ENCODE data around the gene SLC28A2. TPM values are rescaled to one million over a fixed set of nuclear protein-coding genes. Genes with fewer than 3 reads are reported as not detected.
A peak's percentile ranks its signal among the peaks of the same experiment; 100 is the strongest.

Gene SLC28A2, protein sequence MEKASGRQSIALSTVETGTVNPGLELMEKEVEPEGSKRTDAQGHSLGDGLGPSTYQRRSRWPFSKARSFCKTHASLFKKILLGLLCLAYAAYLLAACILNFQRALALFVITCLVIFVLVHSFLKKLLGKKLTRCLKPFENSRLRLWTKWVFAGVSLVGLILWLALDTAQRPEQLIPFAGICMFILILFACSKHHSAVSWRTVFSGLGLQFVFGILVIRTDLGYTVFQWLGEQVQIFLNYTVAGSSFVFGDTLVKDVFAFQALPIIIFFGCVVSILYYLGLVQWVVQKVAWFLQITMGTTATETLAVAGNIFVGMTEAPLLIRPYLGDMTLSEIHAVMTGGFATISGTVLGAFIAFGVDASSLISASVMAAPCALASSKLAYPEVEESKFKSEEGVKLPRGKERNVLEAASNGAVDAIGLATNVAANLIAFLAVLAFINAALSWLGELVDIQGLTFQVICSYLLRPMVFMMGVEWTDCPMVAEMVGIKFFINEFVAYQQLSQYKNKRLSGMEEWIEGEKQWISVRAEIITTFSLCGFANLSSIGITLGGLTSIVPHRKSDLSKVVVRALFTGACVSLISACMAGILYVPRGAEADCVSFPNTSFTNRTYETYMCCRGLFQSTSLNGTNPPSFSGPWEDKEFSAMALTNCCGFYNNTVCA
- total RNA-seq: 10 to 100 TPM in 3 of 4 donors, under 1 TPM in 1; 0.83 to 75.1 (median 64.6) TPM

DNA sequence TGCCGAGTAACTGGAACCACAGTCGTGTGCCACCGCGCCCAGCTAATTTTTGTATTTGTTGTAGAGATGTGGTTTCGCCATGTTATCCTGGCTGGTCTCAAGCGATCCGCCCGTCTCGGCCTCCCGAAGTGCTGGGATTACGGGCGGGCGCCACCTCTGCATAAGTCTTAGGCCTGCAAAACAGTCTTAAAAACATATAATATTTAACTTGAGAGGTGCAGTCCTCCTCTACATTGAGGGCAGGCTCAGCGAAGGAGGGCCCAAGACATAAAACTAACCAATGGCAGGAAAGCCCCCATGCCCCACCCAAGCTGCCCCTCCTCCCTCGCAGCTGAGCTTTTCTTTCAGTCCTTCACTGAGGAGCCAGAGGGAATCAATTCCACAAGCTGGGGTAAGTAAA is at the start of gene SLC28A2:
Gene SLC28A2 (plus strand): TSS at position 347 of the 400 bp plus-strand sequence. CDS start 982 bp downstream, outside the sequence.
- no peak for DNase-seq
- no peak for TF ChIP-seq POLR2A (IDR thresholded peaks at IDR 0.05)
- TF ChIP-seq, protein P1, sequence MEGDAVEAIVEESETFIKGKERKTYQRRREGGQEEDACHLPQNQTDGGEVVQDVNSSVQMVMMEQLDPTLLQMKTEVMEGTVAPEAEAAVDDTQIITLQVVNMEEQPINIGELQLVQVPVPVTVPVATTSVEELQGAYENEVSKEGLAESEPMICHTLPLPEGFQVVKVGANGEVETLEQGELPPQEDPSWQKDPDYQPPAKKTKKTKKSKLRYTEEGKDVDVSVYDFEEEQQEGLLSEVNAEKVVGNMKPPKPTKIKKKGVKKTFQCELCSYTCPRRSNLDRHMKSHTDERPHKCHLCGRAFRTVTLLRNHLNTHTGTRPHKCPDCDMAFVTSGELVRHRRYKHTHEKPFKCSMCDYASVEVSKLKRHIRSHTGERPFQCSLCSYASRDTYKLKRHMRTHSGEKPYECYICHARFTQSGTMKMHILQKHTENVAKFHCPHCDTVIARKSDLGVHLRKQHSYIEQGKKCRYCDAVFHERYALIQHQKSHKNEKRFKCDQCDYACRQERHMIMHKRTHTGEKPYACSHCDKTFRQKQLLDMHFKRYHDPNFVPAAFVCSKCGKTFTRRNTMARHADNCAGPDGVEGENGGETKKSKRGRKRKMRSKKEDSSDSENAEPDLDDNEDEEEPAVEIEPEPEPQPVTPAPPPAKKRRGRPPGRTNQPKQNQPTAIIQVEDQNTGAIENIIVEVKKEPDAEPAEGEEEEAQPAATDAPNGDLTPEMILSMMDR (IDR thresholded peaks at IDR 0.05): no peak
- Histone ChIP-seq H3K27ac (no peak within 1 kb of the TSS), H3K9me3 (no peaks in the 10 kb centered on the region), H3K4me3 (peak within 1 kb of the TSS in 2 of 4 donors; percentile 2), H3K4me1 (no peaks in the 10 kb centered on the region), H3K36me3 (no peaks in the 10 kb centered on the region), H3K27me3 (no peaks in the 10 kb centered on the region)

DNA sequence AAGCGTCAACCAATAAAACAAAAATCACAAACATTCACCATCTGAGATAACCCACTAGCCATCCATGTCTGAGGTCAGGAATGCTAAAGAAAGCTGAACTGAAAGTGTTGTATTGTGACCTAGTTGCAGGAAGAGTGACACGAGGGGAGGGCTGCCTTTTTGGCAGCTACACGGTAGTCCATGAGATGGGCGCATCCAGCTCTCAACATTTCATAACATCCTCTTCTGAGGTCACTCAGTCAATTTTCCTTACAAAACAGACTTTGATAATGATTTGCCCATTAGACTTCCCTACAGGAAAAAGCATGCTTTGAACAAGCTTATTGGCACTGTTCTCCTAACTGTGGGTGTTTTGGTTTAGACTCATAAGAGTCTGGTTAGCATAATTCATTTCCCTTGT is 48.9 kb upstream of the SLC28A2 start:
- H3K9me3 ChIP-seq: no peaks in the 10 kb centered on the region
- no peak overlapping the region for H3K4me3 ChIP-seq
- no peaks in the 10 kb centered on the region for H3K27me3 ChIP-seq
- no peaks in the 10 kb centered on the region for H3K4me1 ChIP-seq
- H3K36me3 ChIP-seq: no peaks in the 10 kb centered on the region
- DNase-seq: no peak
- no peak for TF ChIP-seq POLR2A (IDR thresholded peaks at IDR 0.05)
- TF ChIP-seq, protein P1 (IDR thresholded peaks at IDR 0.05): no peak
- no peak overlapping the region for H3K27ac ChIP-seq

DNA sequence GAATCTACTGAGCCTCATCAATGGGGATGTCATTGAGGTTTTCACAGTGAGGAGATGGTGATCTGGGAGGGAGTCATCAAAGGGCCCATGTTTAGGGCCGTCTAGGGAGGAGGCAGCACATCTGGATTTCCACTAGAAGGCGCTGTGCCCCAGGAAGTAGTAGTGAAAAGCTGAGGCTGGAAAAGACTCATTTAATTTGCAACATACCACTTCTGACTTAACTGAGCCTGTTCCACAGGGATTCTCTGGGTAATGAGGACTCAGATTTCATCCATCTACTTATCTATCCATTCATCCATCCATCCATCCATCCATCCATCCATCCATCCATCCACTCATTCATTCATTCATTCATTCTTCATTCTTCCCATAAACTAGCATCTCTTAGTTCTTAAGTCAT is 46.8 kb upstream of the SLC28A2 start:
- Histone ChIP-seq H3K4me3 (no peak overlapping the region), H3K9me3 (no peaks in the 10 kb centered on the region), H3K27ac (no peak overlapping the region), H3K36me3 (no peaks in the 10 kb centered on the region), H3K27me3 (no peaks in the 10 kb centered on the region), H3K4me1 (no peaks in the 10 kb centered on the region)
- no peak for TF ChIP-seq POLR2A (IDR thresholded peaks at IDR 0.05)
- TF ChIP-seq, protein P1 (IDR thresholded peaks at IDR 0.05): peak in 5 of 6 experiments; percentile 34 to 92 (median 90)
- DNase-seq: peak in 2 of 3 donors; percentile 67 to 84

DNA sequence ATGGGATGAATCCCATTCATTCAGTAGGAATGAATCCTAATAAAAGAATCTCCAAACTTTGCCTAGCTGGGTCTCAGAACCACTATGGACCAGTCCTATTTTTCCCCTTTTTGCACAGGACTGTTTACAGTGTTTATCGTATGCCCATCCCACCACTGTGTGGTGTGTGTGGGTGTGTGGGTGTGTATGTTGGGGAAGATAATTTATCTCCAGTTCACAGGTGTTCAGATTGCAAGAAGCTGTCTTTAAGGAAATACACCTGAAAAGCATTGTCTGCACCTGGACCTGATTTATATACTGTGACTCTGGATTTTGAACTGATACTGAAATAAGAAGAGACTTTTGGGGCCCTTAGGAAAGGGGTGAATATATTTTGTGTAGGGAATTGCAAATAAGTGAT is 39.5 kb upstream of the SLC28A2 start:
- Histone ChIP-seq H3K9me3 (no peaks in the 10 kb centered on the region), H3K27ac (no peak overlapping the region), H3K4me1 (no peaks in the 10 kb centered on the region), H3K4me3 (no peak overlapping the region), H3K36me3 (no peaks in the 10 kb centered on the region), H3K27me3 (no peaks in the 10 kb centered on the region)
- TF ChIP-seq, protein P1 (IDR thresholded peaks at IDR 0.05): no peak
- no peak for TF ChIP-seq POLR2A (IDR thresholded peaks at IDR 0.05)
- no peak for DNase-seq

DNA sequence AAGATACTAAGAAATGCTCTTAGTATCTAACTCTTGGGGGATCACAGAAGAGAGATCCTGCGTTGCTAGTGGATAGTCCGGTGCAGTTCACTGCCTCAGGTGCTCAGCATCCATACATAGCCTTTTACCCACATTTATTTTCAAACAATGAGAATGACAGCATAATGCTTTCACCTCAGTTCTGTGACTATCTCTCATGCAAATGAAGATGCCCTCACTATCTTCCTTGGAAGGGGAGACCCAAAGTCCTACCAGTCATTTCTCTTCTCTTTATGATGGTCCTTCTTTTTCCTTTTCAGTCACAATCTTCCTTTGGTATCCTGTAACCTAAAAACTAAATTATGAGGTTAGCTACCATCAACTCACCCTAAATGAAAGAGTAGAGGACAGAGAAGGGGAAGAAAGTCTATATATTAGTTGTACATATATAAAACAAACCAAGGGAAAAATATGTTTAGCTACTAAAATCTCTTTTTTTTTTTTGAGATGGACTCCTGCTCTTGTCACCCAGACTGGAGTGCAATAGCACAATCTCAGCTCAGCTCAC is 30.9 kb upstream of the SLC28A2 start:
- Histone ChIP-seq H3K4me1 (no peaks in the 10 kb centered on the region), H3K36me3 (no peaks in the 10 kb centered on the region), H3K27me3 (no peaks in the 10 kb centered on the region), H3K4me3 (no peak overlapping the region), H3K9me3 (no peaks in the 10 kb centered on the region), H3K27ac (no peak overlapping the region)
- TF ChIP-seq, protein P1 (IDR thresholded peaks at IDR 0.05): no peak
- TF ChIP-seq POLR2A (IDR thresholded peaks at IDR 0.05): no peak
- no peak for DNase-seq
